WTC11 (cell line): ENCODE results near the gene HIVEP2. TPM values are rescaled to one million over a fixed set of nuclear protein-coding genes. Genes with fewer than 3 reads are reported as not detected.

Source experiments
- ATAC-seq: fragments of 200-7000 bp; cut with Tn5 transposase; 2 replicates; pipeline ENCODE4 v1.10.0; 2021; ENCODE audit warnings: mild to moderate bottlenecking, moderate library complexity
- CTCF ChIA-PET: fragments of 300-600 bp; sonication (Branson Sonifier 250); formaldehyde crosslinking; loops from one replicate; lab custom pipeline; 2021; ENCODE audit warnings: antibody characterized with exemption; lab: Charles Lee
- POLR2A ChIA-PET: fragments of 350-600 bp; sonication (Branson Sonifier 250); formaldehyde crosslinking; loops from one replicate; lab custom pipeline; 2021; ENCODE audit warnings: antibody characterized with exemption; lab: Charles Lee
- DNase-seq: peaks from one replicate; pipeline ENCODE4 v3.0.0; 2021; ENCODE audit warnings: low spot score
- H3K27ac Mint-ChIP-seq: 2 replicates; pipeline ENCODE4 v1.8.0; 2021; ENCODE audit warnings: mixed read lengths
- H3K27me3 Mint-ChIP-seq: 2 replicates; pipeline ENCODE4 v1.8.0; 2021; ENCODE audit warnings: low read depth, mild to moderate bottlenecking, moderate library complexity, mixed read lengths
- H3K36me3 Mint-ChIP-seq: 2 replicates; pipeline ENCODE4 v1.8.0; 2021; ENCODE audit warnings: mixed read lengths
- H3K4me1 Mint-ChIP-seq: 2 replicates; pipeline ENCODE4 v1.8.0; 2022; ENCODE audit warnings: mixed read lengths
- H3K4me3 Mint-ChIP-seq: 2 replicates; pipeline ENCODE4 v1.8.0; 2021; ENCODE audit warnings: mild to moderate bottlenecking, moderate library complexity, mixed read lengths
- H3K9me3 Mint-ChIP-seq: 2 replicates; pipeline ENCODE4 v1.8.0; 2021; ENCODE audit warnings: mixed read lengths
- AR ChIP-seq: fragments of 250-450 bp; sonication (Bioruptor Pico); IDR thresholded peaks from 2 replicates; pipeline ENCODE4 v1.9.0; 2021; ENCODE audit warnings: mild to moderate bottlenecking
- CREB1 ChIP-seq: sonication (generic); formaldehyde crosslinking; IDR thresholded peaks from 2 replicates; pipeline ENCODE4 v1.8.0; 2023; ENCODE audit warnings: mild to moderate bottlenecking, missing genetic modification reagents
- CTCF ChIP-seq: fragments of 200-600 bp; IDR thresholded peaks from 2 replicates; pipeline ENCODE4 v1.8.0; 2022; ENCODE audit warnings: antibody characterized with exemption
- ESRRA ChIP-seq: sonication (generic); formaldehyde crosslinking; IDR thresholded peaks from 2 replicates; pipeline ENCODE4 v1.8.1; 2022; ENCODE audit warnings: mild to moderate bottlenecking, missing genetic modification reagents, borderline replicate concordance
- GABPB1 ChIP-seq: sonication (generic); formaldehyde crosslinking; IDR thresholded peaks from 2 replicates; pipeline ENCODE4 v1.8.1; 2023; ENCODE audit warnings: mild to moderate bottlenecking, missing genetic modification reagents
- HMGA2 ChIP-seq: fragments of 250-450 bp; sonication (Bioruptor Pico); IDR thresholded peaks from 2 replicates; pipeline ENCODE4 v1.4.0; 2021; ENCODE audit warnings: mild to moderate bottlenecking, moderate library complexity
- HMGXB4 ChIP-seq: sonication (generic); formaldehyde crosslinking; IDR thresholded peaks from 2 replicates; pipeline ENCODE4 v1.8.1; 2023; ENCODE audit warnings: mild to moderate bottlenecking, moderate library complexity, missing genetic modification reagents
- IRF1 ChIP-seq: sonication (generic); formaldehyde crosslinking; IDR thresholded peaks from 2 replicates; pipeline ENCODE4 v1.8.0; 2023; ENCODE audit warnings: missing genetic modification reagents
- JAZF1 ChIP-seq: fragments of 250-450 bp; sonication (Bioruptor Pico); IDR thresholded peaks from 2 replicates; pipeline ENCODE4 v1.9.0; 2021; ENCODE audit warnings: moderate library complexity, mild to moderate bottlenecking, inconsistent platforms
- MXD4 ChIP-seq: fragments of 250-450 bp; sonication (Bioruptor Pico); IDR thresholded peaks from 2 replicates; pipeline ENCODE4 v1.8.0; 2021; ENCODE audit warnings: mild to moderate bottlenecking, moderate library complexity, borderline replicate concordance
- MYBL2 ChIP-seq: sonication (generic); formaldehyde crosslinking; IDR thresholded peaks from 2 replicates; pipeline ENCODE4 v1.8.1; 2023; ENCODE audit warnings: mild to moderate bottlenecking, moderate library complexity, missing genetic modification reagents
- NR1H2 ChIP-seq: sonication (generic); formaldehyde crosslinking; IDR thresholded peaks from 2 replicates; pipeline ENCODE4 v1.9.0; 2021; ENCODE audit warnings: mild to moderate bottlenecking, moderate library complexity, missing genetic modification reagents
- NR2C2 ChIP-seq: sonication (generic); formaldehyde crosslinking; IDR thresholded peaks from 2 replicates; pipeline ENCODE4 v1.8.0; 2022; ENCODE audit warnings: mild to moderate bottlenecking, missing genetic modification reagents
- NR3C1 ChIP-seq: sonication (generic); formaldehyde crosslinking; conservative IDR thresholded peaks from 2 replicates; pipeline ENCODE4 v1.8.1; 2023; ENCODE audit warnings: low read depth, mild to moderate bottlenecking, missing genetic modification reagents
- SMAD4 ChIP-seq: sonication (generic); formaldehyde crosslinking; IDR thresholded peaks from 2 replicates; pipeline ENCODE4 v1.8.0; 2022; ENCODE audit warnings: mild to moderate bottlenecking, missing genetic modification reagents
- TEAD1 ChIP-seq: sonication (generic); formaldehyde crosslinking; IDR thresholded peaks from 2 replicates; pipeline ENCODE4 v1.8.0; 2022; ENCODE audit warnings: mild to moderate bottlenecking, missing genetic modification reagents
- USF2 ChIP-seq: sonication (generic); formaldehyde crosslinking; IDR thresholded peaks from 2 replicates; pipeline ENCODE4 v1.8.1; 2023; ENCODE audit warnings: mild to moderate bottlenecking, missing genetic modification reagents, moderate library complexity
- ZBTB43 ChIP-seq: sonication (generic); formaldehyde crosslinking; IDR thresholded peaks from 2 replicates; pipeline ENCODE4 v1.8.1; 2023; ENCODE audit warnings: mild to moderate bottlenecking, missing genetic modification reagents
- ZNF219 ChIP-seq: sonication (generic); formaldehyde crosslinking; IDR thresholded peaks from 2 replicates; pipeline ENCODE4 v1.8.0; 2023; ENCODE audit warnings: missing genetic modification reagents, mild to moderate bottlenecking, borderline replicate concordance
- ZNF423 ChIP-seq: fragments of 250-450 bp; sonication (Bioruptor Pico); IDR thresholded peaks from 2 replicates; pipeline ENCODE4 v2.1.2; 2022; ENCODE audit warnings: mild to moderate bottlenecking, moderate library complexity
- ZNF425 ChIP-seq: fragments of 250-450 bp; sonication (Bioruptor Pico); conservative IDR thresholded peaks from 2 replicates; pipeline ENCODE4 v1.9.0; 2021; ENCODE audit warnings: mild to moderate bottlenecking
- total RNA-seq: library from RNA; stranded (reverse); gene quantifications from 3 replicates; pipeline ENCODE4 v1.2.3, GENCODE V29; 2021

The HIVEP2 gene
- total RNA-seq, 1 experiment from 2014 or later = 11.5 TPM

- TF ChIP-seq AR (no peak), HMGXB4 (CRISPR knock-in tag) (no peak), ZNF423 (CRISPR knock-in tag) (no peak), ZBTB43 (CRISPR knock-in tag) (no peak), SMAD4 (CRISPR knock-in tag) (no peak), CTCF (no peak)
These were observed 19.3 kb downstream of the HIVEP2 start (continued) for GRCh38 chr6:142925575-142926110.

- Mint-ChIP-seq H3K4me1 (peaks cover 23% of the 10 kb centered on the region), H3K27ac (peak overlapping the region; percentile 2; the same call in 1 of the 2 replicates), H3K27me3 (no peaks in the 10 kb centered on the region), H3K36me3 (peaks cover 8% of the 10 kb centered on the region), H3K4me3 (no peak overlapping the region), H3K9me3 (peaks cover 3% of the 10 kb centered on the region)
- CTCF ChIA-PET = interaction anchor here (0.9 kb wide), 1 partner anchor 108 kb away, joined by 3 read pairs; no protein-coding TSS in a partner anchor
- POLR2A ChIA-PET = no interaction called here
- DNase-seq (no peak), ATAC-seq (no peak)
- TF ChIP-seq MYBL2 (CRISPR knock-in tag) = no peak
- no peak for TF ChIP-seq JAZF1
- TF ChIP-seq ZNF219 (CRISPR knock-in tag) = no peak
- no peak for TF ChIP-seq NR1H2 (CRISPR knock-in tag)
- TF ChIP-seq ESRRA (CRISPR knock-in tag) = no peak
- no peak for TF ChIP-seq MXD4
- TF ChIP-seq ZNF425 = no peak
- no peak for TF ChIP-seq GABPB1 (CRISPR knock-in tag)
- TF ChIP-seq CREB1 = no peak
- TF ChIP-seq HMGA2 (CRISPR knock-in tag) = no peak
- TF ChIP-seq TEAD1 = no peak
- TF ChIP-seq NR3C1 (CRISPR knock-in tag) = no peak
- no peak for TF ChIP-seq IRF1 (CRISPR knock-in tag)
- no peak for TF ChIP-seq HMGXB4 (CRISPR knock-in tag)
- no peak for TF ChIP-seq NR2C2 (CRISPR knock-in tag)
- no peak for TF ChIP-seq USF2
These were observed 26.5 kb downstream of the HIVEP2 start for GRCh38 chr6:142918339-142919042.
